HG03139 (cell line): ENCODE data around the gene CYBRD1.
"Not testable (repeated sequence)": the region's sequence is repeated elsewhere in the genome, so short reads cannot be mapped to it uniquely, and the experiment has no call there.

Experiments
- ATAC-seq: cut with Tn5 transposase; IDR thresholded peaks from one replicate; pipeline ENCODE4 v1.9.1; 2021; ENCODE audit not compliant: unreplicated experiment

Gene CYBRD1

GRCh38 chr2:171515672-171516298 lies 6.5 kb upstream of the CYBRD1 start:
- no peak for ATAC-seq

DNA sequence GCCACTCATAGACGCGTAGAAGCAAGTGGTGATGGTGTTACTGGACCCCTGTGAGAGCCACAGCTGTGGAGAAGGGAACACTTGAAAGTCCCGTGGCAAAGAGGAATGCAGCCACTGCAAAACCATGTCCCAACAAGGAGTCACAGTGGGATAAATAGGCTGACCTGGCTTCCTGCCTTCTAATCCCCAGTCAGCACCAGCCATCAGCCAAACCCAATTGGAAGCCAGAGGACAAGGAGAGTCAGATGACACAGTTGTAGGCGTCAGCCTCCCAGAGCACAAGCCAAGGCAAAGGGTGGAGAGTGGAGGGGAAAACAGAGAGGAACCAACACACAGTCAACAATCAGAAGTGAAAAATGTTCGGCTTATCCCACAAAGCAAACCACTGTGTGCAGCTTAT lies 5.5 kb upstream of the CYBRD1 start:
- no peak for ATAC-seq

DNA sequence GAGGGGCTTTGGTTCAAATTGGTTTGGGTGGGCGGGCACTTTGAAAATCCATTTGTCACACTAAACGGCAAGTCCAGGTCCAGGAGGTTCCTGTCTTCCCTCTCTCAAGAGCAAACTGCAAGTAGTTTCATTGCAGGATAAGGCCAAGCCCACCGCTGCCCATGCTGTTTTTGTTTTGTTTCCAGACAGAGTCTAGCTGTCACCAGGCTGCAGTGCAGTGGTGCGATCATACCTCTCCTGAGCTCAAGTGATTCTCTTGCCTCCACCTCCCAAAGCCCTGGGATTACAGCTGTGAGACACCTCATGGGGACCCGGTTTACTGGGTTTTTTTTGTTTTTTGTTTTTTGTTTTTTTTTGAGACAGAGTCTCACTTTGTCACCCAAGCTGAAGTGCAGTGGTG lies 1.8 kb upstream of the CYBRD1 start:
- no peak for ATAC-seq

DNA sequence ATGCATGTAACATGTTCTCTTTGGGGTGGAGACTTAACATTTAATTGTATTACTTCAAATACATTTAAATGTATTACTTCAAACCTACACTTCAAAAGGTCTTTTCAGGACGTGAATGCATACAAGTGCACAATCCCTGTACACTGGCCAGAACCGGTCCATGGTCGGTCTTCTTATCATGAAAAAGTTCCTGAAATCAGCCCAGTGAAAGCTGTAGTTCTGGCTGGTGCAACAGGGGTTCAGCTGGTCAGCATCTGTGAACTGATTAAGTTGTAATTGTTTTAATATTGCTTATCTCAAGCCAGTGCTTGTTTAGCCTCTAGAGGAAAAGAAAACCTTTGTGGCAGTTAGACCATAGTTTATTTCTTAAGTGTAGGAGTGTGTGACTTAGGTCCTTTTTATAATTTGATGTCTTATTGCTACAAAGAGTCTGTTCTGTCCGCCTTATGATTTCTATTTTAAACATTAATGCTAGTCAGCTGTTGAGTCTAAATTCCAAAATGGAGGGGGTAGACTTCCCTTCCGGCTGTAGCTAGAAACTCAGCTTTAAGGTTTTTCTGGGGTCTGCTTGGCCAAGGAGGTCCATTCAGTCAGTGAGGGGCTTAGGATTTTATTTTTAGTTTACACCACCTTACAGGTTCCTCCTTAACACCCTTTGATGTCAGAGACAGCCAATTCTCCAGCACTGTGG lies 768 bp upstream of the CYBRD1 start:
- no peak for ATAC-seq

- no peak for ATAC-seq
Observed at GRCh38 chr2:171522788-171523087, 464 bp downstream of the CYBRD1 start.

DNA sequence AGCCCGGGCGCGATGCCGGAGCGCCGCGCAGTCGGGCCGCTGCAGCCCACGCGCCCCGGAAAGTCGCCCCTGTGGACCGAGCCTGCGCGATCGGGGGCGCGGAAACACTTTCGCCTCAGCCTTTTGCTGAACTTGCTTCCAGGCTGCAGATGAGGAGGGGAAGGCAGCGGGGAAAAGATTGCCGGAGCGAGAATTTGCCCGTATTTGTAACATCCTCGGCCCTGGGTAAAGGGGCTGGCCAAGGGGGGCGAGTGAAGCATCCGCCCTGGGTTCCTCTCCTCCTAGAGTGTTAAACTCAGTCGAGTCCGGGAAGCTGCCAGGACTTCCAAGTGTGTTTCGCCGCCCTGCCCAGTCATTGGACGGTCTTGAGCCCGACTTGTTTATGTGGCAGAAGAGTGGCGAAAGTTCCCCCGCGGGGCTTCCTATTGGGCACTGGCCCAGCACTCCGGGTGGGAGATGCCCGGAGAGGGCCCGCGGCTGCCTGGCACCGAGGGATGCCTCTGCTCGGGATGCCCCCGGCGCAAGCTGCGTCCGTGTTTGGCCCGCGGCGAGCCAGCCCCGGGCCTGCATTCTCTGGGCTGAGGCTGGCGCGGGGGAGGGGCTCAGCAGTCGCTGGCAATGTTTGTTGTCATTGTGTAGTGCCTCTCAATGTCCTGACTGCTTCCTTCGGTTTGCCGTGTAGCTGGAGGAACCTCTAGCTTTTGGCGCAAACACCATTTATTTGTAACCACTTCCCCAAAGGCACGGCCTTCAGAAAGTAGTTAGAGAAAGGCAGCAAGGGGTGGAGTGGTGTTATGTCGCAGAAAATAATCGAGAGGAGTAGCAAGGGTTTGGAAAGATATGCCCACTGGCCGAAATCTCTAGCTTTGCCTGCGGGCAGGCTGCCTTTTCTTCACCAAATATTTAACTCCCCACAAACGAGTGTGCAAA lies 1.1 kb downstream of the CYBRD1 start:
- no peak for ATAC-seq

- ATAC-seq: no peak
Observed at GRCh38 chr2:171524018-171524401, 1.7 kb downstream of the CYBRD1 start.

DNA sequence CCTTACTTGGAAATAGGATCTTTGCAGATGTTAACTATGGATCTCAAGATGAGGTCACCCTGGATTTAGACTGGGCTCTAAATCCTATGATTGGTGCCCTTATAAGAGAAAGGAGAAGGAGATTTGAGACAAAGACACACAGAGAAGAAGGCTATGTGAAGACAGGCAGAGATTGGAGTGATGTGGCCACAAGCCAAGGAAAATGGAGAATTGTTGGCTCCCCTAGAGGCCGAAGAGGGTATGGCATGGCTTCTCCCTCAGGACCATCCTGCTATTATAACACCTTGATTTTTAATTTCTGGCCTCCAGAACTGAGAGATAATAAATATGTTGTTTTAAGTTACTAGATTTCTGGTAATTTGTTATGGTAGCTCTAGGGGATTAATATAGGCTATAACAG lies 7.6 kb downstream of the CYBRD1 start:
- ATAC-seq: no peak

- no peak for ATAC-seq
Observed at GRCh38 chr2:171530378-171530777, 8.1 kb downstream of the CYBRD1 start.

DNA sequence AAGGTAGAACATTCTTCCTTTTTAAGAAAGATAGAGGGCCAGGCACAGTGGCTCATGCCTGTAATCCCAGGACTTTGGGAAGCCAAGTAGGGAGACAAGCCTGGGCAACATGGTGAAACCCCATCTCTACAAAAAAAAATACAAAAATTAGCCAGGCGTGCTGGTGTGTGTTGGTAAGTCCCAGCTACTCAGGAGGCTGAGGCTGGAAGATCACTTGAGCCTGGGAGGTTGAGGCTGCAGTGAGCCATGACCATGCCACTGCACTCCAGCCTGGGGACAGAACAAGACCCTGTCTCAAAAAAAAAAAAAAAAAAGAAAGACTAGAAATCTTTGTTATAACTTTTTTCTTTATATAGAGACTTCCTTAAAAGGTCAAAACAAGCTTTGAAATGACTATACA lies 8.6 kb downstream of the CYBRD1 start:
- ATAC-seq: not testable (repeated sequence)

DNA sequence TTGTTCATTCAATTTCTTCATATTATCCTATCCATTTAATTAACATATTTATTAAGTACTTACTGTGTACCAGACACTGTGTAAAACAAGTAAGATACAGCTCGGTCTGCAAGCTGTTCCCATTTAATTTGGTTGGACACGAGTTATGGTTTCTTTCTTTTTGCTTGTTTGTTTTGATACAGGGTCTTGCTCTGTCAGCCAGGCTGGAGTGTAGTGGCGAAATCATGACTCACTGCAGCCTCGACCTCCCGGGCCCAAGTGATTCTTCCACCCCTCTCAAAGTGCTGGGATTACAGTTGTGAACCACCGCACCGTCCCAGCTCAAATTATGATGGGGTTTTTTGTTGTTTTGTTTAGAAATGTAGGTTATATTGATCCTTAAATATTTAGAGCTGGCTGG lies 9.0 kb downstream of the CYBRD1 start:
- ATAC-seq: no peak

GRCh38 chr2:171531836-171532450 lies 9.7 kb downstream of the CYBRD1 start:
- no peak for ATAC-seq

- no peak for ATAC-seq
Observed at GRCh38 chr2:171533331-171533730, 11.1 kb downstream of the CYBRD1 start.

- not testable (repeated sequence) for ATAC-seq
Observed at GRCh38 chr2:171535528-171535927, 13.3 kb downstream of the CYBRD1 start.

GRCh38 chr2:171540437-171540836 lies 18.2 kb downstream of the CYBRD1 start:
- no peak for ATAC-seq

DNA sequence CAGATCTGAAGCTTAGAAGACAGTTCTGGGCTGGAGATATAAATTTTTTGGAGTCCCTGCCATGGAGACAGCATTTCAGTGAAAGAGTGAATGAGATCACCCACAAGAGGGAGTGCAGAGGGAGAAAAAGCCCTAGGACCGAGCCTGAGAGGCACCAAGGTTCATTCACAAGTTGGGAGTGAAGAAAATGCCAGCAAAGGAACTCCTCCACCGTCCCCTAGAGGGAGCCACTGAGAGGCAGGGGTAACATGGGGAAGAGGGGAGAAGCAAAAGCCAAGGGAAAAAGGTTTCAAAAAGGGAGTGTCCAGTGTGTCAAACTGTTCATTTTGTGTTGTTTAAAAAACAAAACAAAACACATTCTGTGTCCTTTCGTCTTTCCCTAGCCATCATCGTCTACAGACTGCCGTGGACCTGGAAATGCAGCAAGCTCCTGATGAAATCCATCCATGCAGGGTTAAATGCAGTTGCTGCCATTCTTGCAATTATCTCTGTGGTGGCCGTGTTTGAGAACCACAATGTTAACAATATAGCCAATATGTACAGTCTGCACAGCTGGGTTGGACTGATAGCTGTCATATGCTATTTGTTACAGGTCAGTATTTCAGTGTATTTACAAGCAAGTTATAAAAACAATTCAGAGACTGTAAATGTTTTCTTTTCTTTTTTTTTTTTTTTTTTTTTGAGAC lies 19.1 kb downstream of the CYBRD1 start:
- no peak for ATAC-seq

GRCh38 chr2:171545086-171545485 lies 22.8 kb downstream of the CYBRD1 start:
- ATAC-seq: no peak

DNA sequence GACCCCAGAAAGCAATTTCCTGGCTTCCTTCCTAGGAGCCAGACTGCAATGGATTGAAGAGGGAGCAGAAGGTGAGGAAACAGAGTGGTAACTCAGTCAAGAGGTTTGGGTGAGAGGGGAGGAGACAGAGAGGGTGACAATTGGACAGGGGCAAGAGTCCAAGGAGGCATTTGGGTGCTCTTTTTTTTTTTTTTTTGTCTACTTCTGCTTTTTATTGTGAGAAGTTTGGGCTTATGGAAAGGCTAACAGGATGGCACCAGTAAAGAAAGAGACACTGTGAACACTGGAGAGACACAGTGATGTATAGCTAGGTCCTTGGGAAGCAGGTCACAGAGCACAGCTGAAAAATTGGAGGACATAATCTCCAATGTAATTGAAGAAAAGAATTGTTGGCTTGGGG lies 25.0 kb downstream of the CYBRD1 start:
- ATAC-seq: no peak

GRCh38 chr2:171547720-171548119 lies 25.4 kb downstream of the CYBRD1 start:
- ATAC-seq: no peak

- no peak for ATAC-seq
Observed at GRCh38 chr2:171550613-171551012, 28.3 kb downstream of the CYBRD1 start.

DNA sequence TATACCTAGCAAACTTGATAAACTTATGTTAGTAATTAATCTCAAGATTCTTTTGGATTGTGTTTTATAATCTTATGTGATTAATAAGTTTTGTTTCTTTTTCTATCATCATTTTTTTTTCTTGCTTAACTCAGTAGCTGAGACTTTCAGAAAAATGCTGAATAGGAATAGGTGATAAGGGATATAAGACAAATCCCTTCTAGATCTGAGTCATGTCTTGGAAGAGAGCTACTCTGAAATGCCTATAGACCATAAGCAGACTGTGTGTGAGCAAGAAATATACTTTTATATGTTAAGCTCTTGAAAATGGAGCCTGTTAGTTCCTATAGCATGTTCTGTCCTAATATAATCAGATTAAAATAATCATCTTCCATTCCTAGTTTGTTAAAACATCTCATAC lies 29.6 kb downstream of the CYBRD1 start:
- no peak for ATAC-seq
